GM23248 (cell line): Measurements from ENCODE around the gene PGBD5. TPM values are rescaled to one million over a fixed set of nuclear protein-coding genes. Genes with fewer than 3 reads are reported as not detected.

Source experiments
- DNase-seq: peaks from one replicate; pipeline ENCODE4 v3.0.0-alpha.2; 2015
- H2AFZ ChIP-seq: fragments of 200-600 bp; sonication (generic); 2 replicates; pipeline ENCODE4 v1.6.1; 2016; ENCODE audit warnings: antibody characterized with exemption
- H3F3A ChIP-seq: fragments of 200-600 bp; sonication (generic); 2 replicates; pipeline ENCODE4 v1.6.1; 2016; ENCODE audit warnings: mild to moderate bottlenecking, antibody characterized with exemption, mixed run types; ENCODE audit not compliant: insufficient read depth
- H3K27ac ChIP-seq: fragments of 200-600 bp; sonication (generic); 2 replicates; pipeline ENCODE4 v1.5.1; 2016; ENCODE audit warnings: mild to moderate bottlenecking
- H3K27me3 ChIP-seq: fragments of 200-600 bp; sonication (generic); replicated peaks from 2 replicates; pipeline ENCODE4 v1.6.1; 2016; ENCODE audit warnings: mild to moderate bottlenecking; ENCODE audit not compliant: insufficient read depth
- H3K36me3 ChIP-seq: fragments of 200-600 bp; sonication (generic); 2 replicates; pipeline ENCODE4 v1.6.1; 2016; ENCODE audit warnings: low read depth, mild to moderate bottlenecking
- H3K4me1 ChIP-seq: fragments of 200-600 bp; sonication (generic); 2 replicates; pipeline ENCODE4 v1.6.1; 2016; ENCODE audit warnings: mild to moderate bottlenecking; ENCODE audit not compliant: insufficient read depth
- H3K4me2 ChIP-seq: fragments of 200-600 bp; sonication (generic); one replicate; pipeline ENCODE4 v1.6.1; 2016; ENCODE audit warnings: mild to moderate bottlenecking; ENCODE audit not compliant: unreplicated experiment
- H3K4me3 ChIP-seq: fragments of 200-600 bp; sonication (generic); 2 replicates; pipeline ENCODE4 v1.5.1; 2016; ENCODE audit warnings: mild to moderate bottlenecking
- H3K79me2 ChIP-seq: fragments of 200-600 bp; sonication (generic); 2 replicates; pipeline ENCODE4 v1.6.1; 2016; ENCODE audit warnings: mild to moderate bottlenecking; ENCODE audit not compliant: insufficient read depth
- H3K9ac ChIP-seq: fragments of 200-600 bp; sonication (generic); 2 replicates; pipeline ENCODE4 v1.6.1; 2016; ENCODE audit warnings: mild to moderate bottlenecking
- H3K9me2 ChIP-seq: fragments of 200-600 bp; sonication (generic); 2 replicates; pipeline ENCODE4 v1.6.1; 2016; ENCODE audit warnings: mixed run types, mild to moderate bottlenecking, moderate library complexity; ENCODE audit not compliant: insufficient read depth
- H3K9me3 ChIP-seq: fragments of 200-600 bp; sonication (generic); one replicate; pipeline ENCODE4 v1.6.1; 2017; ENCODE audit warnings: low read depth
- H4K20me1 ChIP-seq: fragments of 200-600 bp; sonication (generic); 2 replicates; pipeline ENCODE4 v1.6.0; 2016; ENCODE audit not compliant: insufficient read depth
- EZH2 ChIP-seq: fragments of 200-600 bp; sonication (generic); IDR thresholded peaks from 2 replicates; pipeline ENCODE4 v1.6.1; 2018; ENCODE audit warnings: antibody characterized with exemption, mild to moderate bottlenecking; ENCODE audit not compliant: insufficient read depth, poor library complexity, severe bottlenecking
- EZH2phosphoT487 ChIP-seq: fragments of 200-600 bp; sonication (generic); IDR thresholded peaks from 2 replicates; pipeline ENCODE4 v1.6.1; 2018; ENCODE audit warnings: antibody characterized with exemption, moderate library complexity, mild to moderate bottlenecking, low read depth; ENCODE audit not compliant: insufficient read depth
- WGBS, 2 experiments: methylation state at CpG; one replicate each; pipeline ENCODE4 v1.1.6; 2015 to 2017; ENCODE audit warnings: low lambda C conversion rate in 2 of 2, low coverage in 1 of 2; ENCODE audit errors: missing lambda C conversion rate in 2 of 2; 5-methylcytosine and 5-hydroxymethylcytosine counted together
- in situ Hi-C: fragments of 300-500 bp; cut with MboI; formaldehyde crosslinking; loops from 2 replicates; pipeline ENCODE4 v1.15.0; 2020
- polyA plus RNA-seq: library from polyadenylated mRNA; unstranded; fragments of >200 nt; fragmentation: Nextera tagmentation; extraction: Ambion mirVana; gene quantifications from 2 replicates; pipeline ENCODE4 v1.2.1, GENCODE V29; 2016
- total RNA-seq: library from RNA; depleted of rRNA; stranded (reverse); fragments of >200 nt; shearing (Covaris generic); gene quantifications from 2 replicates; pipeline ENCODE4 v1.2.3, GENCODE V29; 2014

Gene PGBD5
- total and polyA plus RNA-seq, 2 experiments from 2014 or later: 0.23 to 0.32 TPM

GRCh38 chr1:230340526-230341161 lies 85.5 kb downstream of the PGBD5 start:
- no peak overlapping the region for H2AFZ ChIP-seq
- no peaks in the 10 kb centered on the region for H3K4me1 ChIP-seq
- H3K36me3 ChIP-seq: no peaks in the 10 kb centered on the region
- no peak overlapping the region for H3K27ac ChIP-seq
- no peak for DNase-seq
- no peak overlapping the region for H3K4me2 ChIP-seq
- no peaks in the 10 kb centered on the region for H3K79me2 ChIP-seq
- no peaks in the 10 kb centered on the region for H3K9me2 ChIP-seq
- H4K20me1 ChIP-seq: no peaks in the 10 kb centered on the region
- H3K9ac ChIP-seq: no peak overlapping the region
- WGBS, 2 experiments: 76 to 77% methylated on average over 7 of the region's 7 CpGs
- no peaks in the 10 kb centered on the region for H3K9me3 ChIP-seq
- H3F3A ChIP-seq: no peaks in the 10 kb centered on the region
- no peak overlapping the region for H3K4me3 ChIP-seq
- no peaks in the 10 kb centered on the region for H3K27me3 ChIP-seq
- in situ Hi-C loops: no loop called here
- TF ChIP-seq EZH2phosphoT487 (no peak), EZH2 (no peak)

GRCh38 chr1:230339033-230339432 lies 87.1 kb downstream of the PGBD5 start:
- Histone ChIP-seq H3K9me2 (no peaks in the 10 kb centered on the region), H3K4me1 (no peaks in the 10 kb centered on the region), H4K20me1 (no peaks in the 10 kb centered on the region), H3K9ac (no peak overlapping the region), H3K4me3 (no peak overlapping the region), H2AFZ (no peak overlapping the region), H3K9me3 (no peaks in the 10 kb centered on the region), H3K27ac (no peak overlapping the region), H3K79me2 (no peaks in the 10 kb centered on the region), H3K27me3 (no peaks in the 10 kb centered on the region), H3K4me2 (no peak overlapping the region), H3K36me3 (no peaks in the 10 kb centered on the region), H3F3A (no peaks in the 10 kb centered on the region)
- no peak for TF ChIP-seq EZH2phosphoT487
- TF ChIP-seq EZH2: no peak
- WGBS, 2 experiments: 65 to 71% methylated on average over 8 of the region's 8 CpGs
- in situ Hi-C loops: no loop called here
- DNase-seq: no peak

GRCh38 chr1:230337266-230337665 lies 88.9 kb downstream of the PGBD5 start:
- 53 to 54% methylated on average over 5 of the region's 5 CpGs for WGBS, 2 experiments
- Histone ChIP-seq H2AFZ (no peak overlapping the region), H3K9ac (no peak overlapping the region), H4K20me1 (no peaks in the 10 kb centered on the region), H3K27me3 (no peaks in the 10 kb centered on the region), H3F3A (no peaks in the 10 kb centered on the region), H3K4me1 (no peaks in the 10 kb centered on the region), H3K9me2 (no peaks in the 10 kb centered on the region), H3K27ac (no peak overlapping the region), H3K4me3 (no peak overlapping the region), H3K9me3 (no peaks in the 10 kb centered on the region), H3K79me2 (no peaks in the 10 kb centered on the region), H3K36me3 (no peaks in the 10 kb centered on the region), H3K4me2 (no peak overlapping the region)
- in situ Hi-C loops: no loop called here
- TF ChIP-seq EZH2 (no peak), EZH2phosphoT487 (no peak)
- no peak for DNase-seq

- 52 to 55% methylated on average over 12 of the region's 12 CpGs for WGBS, 2 experiments
- peak; percentile 44 for DNase-seq
- Histone ChIP-seq H3K79me2 (no peaks in the 10 kb centered on the region), H3K9ac (no peak overlapping the region), H3K36me3 (no peaks in the 10 kb centered on the region), H3K27me3 (no peaks in the 10 kb centered on the region), H3K9me2 (no peaks in the 10 kb centered on the region), H3K4me2 (no peak overlapping the region), H2AFZ (no peak overlapping the region), H3K4me3 (no peak overlapping the region), H3F3A (no peaks in the 10 kb centered on the region), H3K9me3 (no peaks in the 10 kb centered on the region), H4K20me1 (no peaks in the 10 kb centered on the region), H3K27ac (no peak overlapping the region), H3K4me1 (no peaks in the 10 kb centered on the region)
- in situ Hi-C loops: no loop called here
- TF ChIP-seq EZH2: no peak
- no peak for TF ChIP-seq EZH2phosphoT487
Measured at GRCh38 chr1:230335861-230336522, 90.1 kb downstream of the PGBD5 start.
